Body of pancreas (tissue), 4 donors: ENCODE measurements around the gene ANTXR1. TPM values are rescaled to one million over a fixed set of nuclear protein-coding genes. Genes with fewer than 3 reads are reported as not detected.

Source experiments
- ATAC-seq: fragments of 150-250 bp; one replicate; pipeline ENCODE4 v1.9.1; 2016
- DNase-seq, 4 donors: peaks; one replicate each; pipeline ENCODE4 v3.0.0-alpha.2; 2019
- H3K27ac ChIP-seq, 4 donors: fragments of 200-600 bp; sonication (generic); 1 replicate in 3 of 4; 2 replicates in 1 of 4; pipeline versions ENCODE4 v1.5.1 to v1.6.1; 2016 to 2019; ENCODE audit warnings: mild to moderate bottlenecking in 1 of 4, mixed read lengths in 1 of 4, moderate library complexity in 1 of 4
- H3K27me3 ChIP-seq, 2 donors: fragments of 200-600 bp; sonication (generic); one replicate each; pipeline ENCODE4 v1.6.0; 2016; ENCODE audit warnings: mild to moderate bottlenecking in 1 of 2
- H3K36me3 ChIP-seq, 2 donors: fragments of 200-600 bp; sonication (generic); replicated peaks in 1 of 2; 2 replicates each; pipeline ENCODE4 v1.5.1; 2016; ENCODE audit warnings: low read depth in 2 of 2; ENCODE audit not compliant: insufficient read depth in 1 of 2
- H3K4me1 ChIP-seq: fragments of 200-600 bp; sonication (generic); one replicate; pipeline ENCODE4 v1.6.0; 2016
- H3K4me3 ChIP-seq, 2 donors: fragments of 200-600 bp; sonication (generic); 1 replicate in 1 of 2; 2 replicates in 1 of 2; pipeline ENCODE4 v1.5.1; 2016 to 2019
- H3K9me3 ChIP-seq, 3 donors: fragments of 200-600 bp; sonication (generic); 1 replicate in 2 of 3; 2 replicates in 1 of 3; pipeline ENCODE4 v1.5.1; 2016
- CTCF ChIP-seq, 7 experiments: fragments of 450-650 bp in 4 of 7; fragments of 200-600 bp in 3 of 7; sonication (generic) in 3 of 7; IDR thresholded peaks; one replicate each; pipeline ENCODE4 v1.5.1; 2016 to 2019; ENCODE audit warnings: antibody characterized with exemption in 7 of 7
- POLR2A ChIP-seq, 3 donors: fragments of 450-650 bp; IDR thresholded peaks; one replicate each; pipeline ENCODE4 v1.6.1; 2016; ENCODE audit warnings: antibody characterized with exemption in 3 of 3, mild to moderate bottlenecking in 2 of 3
- WGBS, 2 donors: methylation state at CpG; one replicate each; pipeline ENCODE4 v1.1.5; 2017; 5-methylcytosine and 5-hydroxymethylcytosine counted together
- intact Hi-C: fragments of 100-400 bp; cut with DNase I; formaldehyde crosslinking; loops from one replicate; pipeline ENCODE4 v1.15.1; 2023
- total RNA-seq, 2 donors: library from RNA; depleted of rRNA; stranded (reverse); fragments of >200 nt; gene quantifications; one replicate each; pipeline ENCODE4 v1.1.0, GENCODE V29; 2016

ANTXR1 gene
- total RNA-seq, 2 donors from 2014 or later = 9.3 to 11.2 TPM

GRCh38 chr2:69149631-69150215 is 136.7 kb downstream of the ANTXR1 start:
- no peak for ATAC-seq
- Histone ChIP-seq H3K4me1 (no peaks in the 10 kb centered on the region), H3K4me3 (no peak overlapping the region), H3K36me3 (no peaks in the 10 kb centered on the region), H3K27me3 (no peaks in the 10 kb centered on the region), H3K27ac (no peak overlapping the region), H3K9me3 (no peaks in the 10 kb centered on the region)
- no peak for DNase-seq
- WGBS, 2 donors = 46 to 66% methylated on average over 7 of the region's 7 CpGs
- TF ChIP-seq CTCF (IDR thresholded peaks at IDR 0.05) (no peak), POLR2A (IDR thresholded peaks at IDR 0.05) (no peak)
- intact Hi-C loops = no loop called here

GRCh38 chr2:69151931-69152330 is 139.0 kb downstream of the ANTXR1 start:
- DNase-seq (no peak), ATAC-seq (no peak)
- Histone ChIP-seq H3K36me3 (no peaks in the 10 kb centered on the region), H3K9me3 (no peaks in the 10 kb centered on the region), H3K27me3 (no peaks in the 10 kb centered on the region), H3K4me3 (no peak overlapping the region), H3K4me1 (no peaks in the 10 kb centered on the region), H3K27ac (no peak overlapping the region)
- no peak for TF ChIP-seq POLR2A (IDR thresholded peaks at IDR 0.05)
- TF ChIP-seq CTCF (IDR thresholded peaks at IDR 0.05) = no peak
- intact Hi-C loops = no loop called here
- WGBS, 2 donors = 91 to 98% methylated on average over 4 of the region's 4 CpGs

- H3K36me3 ChIP-seq = no peaks in the 10 kb centered on the region
- no peak for DNase-seq
- WGBS, 2 donors = 89 to 91% methylated on average over 3 of the region's 3 CpGs
- H3K27me3 ChIP-seq = no peaks in the 10 kb centered on the region
- H3K9me3 ChIP-seq = no peaks in the 10 kb centered on the region
- no peak for ATAC-seq
- intact Hi-C loops = no loop called here
- no peak overlapping the region for H3K4me3 ChIP-seq
- TF ChIP-seq POLR2A (IDR thresholded peaks at IDR 0.05) = no peak
- no peak for TF ChIP-seq CTCF (IDR thresholded peaks at IDR 0.05)
- no peaks in the 10 kb centered on the region for H3K4me1 ChIP-seq
- H3K27ac ChIP-seq = no peak overlapping the region
Observed at GRCh38 chr2:69152847-69153583, 140.0 kb downstream of the ANTXR1 start.

- H3K36me3 ChIP-seq = no peaks in the 10 kb centered on the region
- intact Hi-C loops = no loop called here
- DNase-seq = peak in 1 of 4 donors; percentile 14
- no peak overlapping the region for H3K4me3 ChIP-seq
- no peaks in the 10 kb centered on the region for H3K4me1 ChIP-seq
- H3K9me3 ChIP-seq = no peaks in the 10 kb centered on the region
- H3K27ac ChIP-seq = no peak overlapping the region
- TF ChIP-seq POLR2A (IDR thresholded peaks at IDR 0.05) (no peak), CTCF (IDR thresholded peaks at IDR 0.05) (no peak)
- ATAC-seq = no peak
- no peaks in the 10 kb centered on the region for H3K27me3 ChIP-seq
- WGBS, 2 donors = 13 to 23% methylated on average over 2 of the region's 2 CpGs
Observed at GRCh38 chr2:69154106-69154505, 141.1 kb downstream of the ANTXR1 start.

GRCh38 chr2:69156624-69157023 is 143.6 kb downstream of the ANTXR1 start:
- TF ChIP-seq POLR2A (IDR thresholded peaks at IDR 0.05) = no peak
- no peak for TF ChIP-seq CTCF (IDR thresholded peaks at IDR 0.05)
- no peaks in the 10 kb centered on the region for H3K9me3 ChIP-seq
- H3K4me3 ChIP-seq = no peak overlapping the region
- DNase-seq (no peak), ATAC-seq (no peak)
- WGBS, 2 donors = 77 to 81% methylated on average over 10 of the region's 10 CpGs
- no peaks in the 10 kb centered on the region for H3K4me1 ChIP-seq
- intact Hi-C loops = no loop called here
- H3K36me3 ChIP-seq = no peaks in the 10 kb centered on the region
- no peaks in the 10 kb centered on the region for H3K27me3 ChIP-seq
- no peak overlapping the region for H3K27ac ChIP-seq
